Vagina (tissue), 2 donors: ENCODE results near the gene ANXA2.

ENCODE experiments used
- CTCF ChIP-seq, 3 experiments: fragments of 450-650 bp in 2 of 3; fragments of 200-600 bp in 1 of 3; sonication (generic) in 1 of 3; IDR thresholded peaks; one replicate each; pipeline ENCODE4 v1.5.1; 2017 to 2019; ENCODE audit warnings: antibody characterized with exemption in 3 of 3, mild to moderate bottlenecking in 2 of 3, moderate library complexity in 2 of 3
- POLR2A ChIP-seq, 2 donors: fragments of 450-650 bp; IDR thresholded peaks; one replicate each; pipeline ENCODE4 v1.6.1; 2017; ENCODE audit warnings: antibody characterized with exemption in 2 of 2, mild to moderate bottlenecking in 2 of 2, moderate library complexity in 2 of 2
- POLR2AphosphoS5 ChIP-seq, 2 donors: sonication (generic); formaldehyde crosslinking; IDR thresholded peaks; one replicate each; pipeline ENCODE4 v1.9.0; 2017; ENCODE audit warnings: antibody characterized with exemption in 2 of 2, mild to moderate bottlenecking in 2 of 2, low read depth in 1 of 2; ENCODE audit not compliant: insufficient read depth in 1 of 2

GRCh38 chr15:60315878-60316277 lies 81.9 kb downstream of the ANXA2 start:
- TF ChIP-seq POLR2AphosphoS5 (IDR thresholded peaks at IDR 0.05; ENCODE audit: insufficient read depth in 1 of 2, low read depth in 1 of 2) (no peak), CTCF (IDR thresholded peaks at IDR 0.05) (no peak), POLR2A (IDR thresholded peaks at IDR 0.05) (no peak)
